ENCODE measurements around the gene SDSL. TPM values are rescaled to one million over a fixed set of nuclear protein-coding genes. Genes with fewer than 3 reads are reported as not detected.

SDSL gene
- total RNA-seq, 1 donor from 2014 or later, result 14.5 TPM

DNA sequence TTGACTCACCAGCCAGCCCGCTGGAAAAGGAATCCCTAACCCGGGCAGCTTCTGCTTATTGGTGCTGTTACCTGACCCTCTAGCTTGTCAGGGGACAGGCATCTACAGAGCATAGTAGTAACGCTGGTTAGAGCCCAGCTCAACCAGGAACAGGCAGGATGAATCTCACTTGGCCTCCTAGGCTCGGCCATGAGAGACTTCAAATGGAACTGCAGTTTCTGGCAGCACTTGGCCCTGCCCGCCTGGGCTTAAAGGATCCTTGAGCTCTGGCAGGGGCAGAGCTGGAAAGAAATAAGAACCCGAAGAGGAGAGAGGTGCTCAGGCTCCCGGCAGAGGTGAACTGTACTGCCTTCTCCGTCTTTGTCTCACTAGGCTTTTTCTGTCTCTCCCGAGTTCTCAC lies 51.8 kb downstream of the SDSL start:
- DNase-seq (ENCODE audit: low read depth), result no peak
- TF ChIP-seq, protein P1, sequence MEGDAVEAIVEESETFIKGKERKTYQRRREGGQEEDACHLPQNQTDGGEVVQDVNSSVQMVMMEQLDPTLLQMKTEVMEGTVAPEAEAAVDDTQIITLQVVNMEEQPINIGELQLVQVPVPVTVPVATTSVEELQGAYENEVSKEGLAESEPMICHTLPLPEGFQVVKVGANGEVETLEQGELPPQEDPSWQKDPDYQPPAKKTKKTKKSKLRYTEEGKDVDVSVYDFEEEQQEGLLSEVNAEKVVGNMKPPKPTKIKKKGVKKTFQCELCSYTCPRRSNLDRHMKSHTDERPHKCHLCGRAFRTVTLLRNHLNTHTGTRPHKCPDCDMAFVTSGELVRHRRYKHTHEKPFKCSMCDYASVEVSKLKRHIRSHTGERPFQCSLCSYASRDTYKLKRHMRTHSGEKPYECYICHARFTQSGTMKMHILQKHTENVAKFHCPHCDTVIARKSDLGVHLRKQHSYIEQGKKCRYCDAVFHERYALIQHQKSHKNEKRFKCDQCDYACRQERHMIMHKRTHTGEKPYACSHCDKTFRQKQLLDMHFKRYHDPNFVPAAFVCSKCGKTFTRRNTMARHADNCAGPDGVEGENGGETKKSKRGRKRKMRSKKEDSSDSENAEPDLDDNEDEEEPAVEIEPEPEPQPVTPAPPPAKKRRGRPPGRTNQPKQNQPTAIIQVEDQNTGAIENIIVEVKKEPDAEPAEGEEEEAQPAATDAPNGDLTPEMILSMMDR (IDR thresholded peaks at IDR 0.05; ENCODE audit: insufficient read depth, low read length, poor library complexity, severe bottlenecking), result no peak
- no peak overlapping the region for H3K4me3 ChIP-seq (ENCODE audit: low read depth, low read length)
- peaks cover 96% of the 10 kb centered on the region for H3K27me3 ChIP-seq (ENCODE audit: control insufficient read depth, insufficient read depth, low read length)
- no peaks in the 10 kb centered on the region for H3K36me3 ChIP-seq (ENCODE audit: control insufficient read depth, insufficient read depth, low read length)

DNA sequence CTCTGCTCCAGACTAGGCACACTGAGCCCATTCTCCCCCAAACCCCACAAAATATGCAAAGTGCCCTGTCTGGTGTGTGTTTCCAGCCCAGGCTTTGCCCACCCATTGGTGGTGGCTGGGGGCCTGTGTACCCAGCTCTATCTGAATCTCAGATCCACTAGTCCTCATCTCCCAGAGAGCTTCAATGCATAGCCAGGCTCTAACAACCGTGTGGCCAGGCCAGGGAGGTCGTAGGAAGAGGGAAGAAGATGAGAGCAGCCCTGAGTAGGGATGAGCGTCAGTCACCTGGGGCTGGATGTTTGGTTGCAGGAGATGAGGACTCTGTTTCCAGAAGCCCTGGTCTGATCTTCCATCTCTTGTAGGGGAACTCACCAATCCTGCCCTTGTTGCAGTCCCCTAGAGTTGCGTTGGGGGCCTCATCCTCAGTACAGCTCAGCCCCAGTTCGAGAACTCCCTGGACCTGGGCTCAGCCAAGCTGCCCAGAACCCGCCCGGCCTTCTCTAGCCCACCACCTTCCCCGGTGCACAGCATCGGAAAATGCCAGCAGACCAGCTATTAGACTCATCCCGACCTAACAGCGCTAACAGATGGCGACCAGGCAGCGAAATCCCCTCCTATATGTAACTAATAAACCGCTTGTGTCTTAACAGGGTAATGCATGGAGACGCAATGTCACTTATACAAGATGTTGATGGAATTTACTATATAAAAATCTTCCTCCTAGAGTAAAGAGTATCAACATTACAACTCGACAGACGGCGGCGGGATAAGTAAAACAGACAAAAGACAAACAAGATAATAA lies 52.7 kb downstream of the SDSL start:
- TF ChIP-seq, protein P1 (IDR thresholded peaks at IDR 0.05; ENCODE audit: insufficient read depth, low read length, poor library complexity, severe bottlenecking), result no peak
- Histone ChIP-seq H3K27me3 (ENCODE audit: control insufficient read depth, insufficient read depth, low read length) (peaks cover 96% of the 10 kb centered on the region), H3K36me3 (ENCODE audit: control insufficient read depth, insufficient read depth, low read length) (no peaks in the 10 kb centered on the region), H3K4me3 (ENCODE audit: low read depth, low read length) (no peak overlapping the region)
- no peak for DNase-seq (ENCODE audit: low read depth)

DNA sequence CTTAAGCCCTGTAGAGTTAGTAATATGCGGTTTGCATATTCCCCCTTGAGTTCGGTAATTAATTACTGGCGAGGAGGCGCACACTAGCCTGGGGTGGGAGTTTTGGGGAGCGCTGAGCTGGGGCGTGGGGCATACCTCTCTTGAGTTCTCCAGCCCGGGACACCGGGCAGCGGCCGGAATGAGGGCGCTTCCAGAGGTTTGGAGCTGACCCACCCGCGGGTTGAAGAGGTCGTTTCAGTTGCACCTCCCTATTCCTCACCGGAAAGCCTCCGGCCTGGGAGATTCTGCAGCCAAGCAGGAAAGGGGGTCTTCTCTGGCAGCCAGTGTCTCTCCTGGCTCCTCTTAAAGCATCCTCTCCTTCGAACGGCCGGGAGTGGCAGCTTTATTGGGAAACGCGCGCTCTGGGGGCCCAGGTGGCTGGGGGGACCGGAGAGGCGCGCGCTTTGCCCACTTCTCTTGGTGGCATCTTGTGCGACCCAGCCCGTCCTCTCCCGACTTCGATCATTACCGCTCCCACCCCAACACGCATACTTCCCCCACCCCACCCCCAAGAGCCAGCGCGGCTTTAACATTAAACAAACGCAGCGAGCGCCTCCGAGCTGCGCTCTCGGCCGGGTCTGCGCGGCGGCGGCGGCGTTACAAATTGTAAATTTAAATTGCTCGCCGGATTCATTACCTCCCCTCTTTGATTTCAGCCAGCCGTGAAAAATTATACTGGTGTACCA lies 53.4 kb downstream of the SDSL start:
- no peak for DNase-seq (ENCODE audit: low read depth)
- peaks cover 92% of the 10 kb centered on the region for H3K27me3 ChIP-seq (ENCODE audit: control insufficient read depth, insufficient read depth, low read length)
- no peak overlapping the region for H3K4me3 ChIP-seq (ENCODE audit: low read depth, low read length)
- H3K36me3 ChIP-seq (ENCODE audit: control insufficient read depth, insufficient read depth, low read length), result no peaks in the 10 kb centered on the region
- TF ChIP-seq, protein P1 (IDR thresholded peaks at IDR 0.05; ENCODE audit: insufficient read depth, low read length, poor library complexity, severe bottlenecking), result no peak

DNA sequence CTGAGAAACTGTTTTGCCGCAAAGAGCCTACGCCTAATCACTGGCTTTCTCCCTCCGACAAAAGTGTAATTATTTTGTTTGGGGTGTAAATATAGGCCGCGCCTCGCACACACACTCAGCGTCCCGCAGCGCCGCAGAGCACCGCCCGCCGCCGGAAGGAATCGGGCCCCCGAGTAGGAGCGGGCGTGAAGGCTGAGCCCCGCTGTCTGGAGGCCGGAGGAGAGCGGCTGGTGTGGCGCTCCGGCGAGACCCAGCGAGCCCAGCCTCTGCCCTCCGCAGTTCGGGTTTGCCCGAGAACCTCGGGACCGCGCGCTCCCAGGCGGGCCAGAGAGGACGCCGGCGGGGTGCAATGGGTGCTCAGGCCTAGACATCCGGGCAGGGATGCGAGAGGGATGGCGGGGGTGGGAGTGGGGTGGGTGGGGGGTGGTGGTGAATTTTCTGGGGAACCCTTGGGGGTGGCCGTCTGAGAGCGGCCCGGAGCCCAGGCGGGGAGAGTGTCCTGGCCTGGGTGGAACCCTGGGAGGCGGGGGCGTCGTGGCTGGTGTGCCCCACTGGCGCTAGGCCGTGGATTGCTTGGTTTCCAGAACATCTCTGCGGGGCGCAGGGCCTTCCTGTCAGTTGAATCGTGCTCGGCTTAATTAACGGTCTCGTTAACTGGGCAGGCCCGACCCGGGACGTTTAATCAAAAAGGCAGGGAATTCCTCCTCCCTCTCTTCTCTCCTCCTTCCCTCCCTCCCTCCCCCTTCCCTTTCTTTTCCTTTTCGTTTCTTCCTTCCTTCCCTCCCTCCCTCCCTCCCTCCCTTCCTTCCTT lies 54.2 kb downstream of the SDSL start:
- no peak overlapping the region for H3K4me3 ChIP-seq (ENCODE audit: low read depth, low read length)
- TF ChIP-seq, protein P1 (IDR thresholded peaks at IDR 0.05; ENCODE audit: insufficient read depth, low read length, poor library complexity, severe bottlenecking), result no peak
- DNase-seq (ENCODE audit: low read depth), result no peak
- peaks cover 91% of the 10 kb centered on the region for H3K27me3 ChIP-seq (ENCODE audit: control insufficient read depth, insufficient read depth, low read length)
- no peaks in the 10 kb centered on the region for H3K36me3 ChIP-seq (ENCODE audit: control insufficient read depth, insufficient read depth, low read length)

DNA sequence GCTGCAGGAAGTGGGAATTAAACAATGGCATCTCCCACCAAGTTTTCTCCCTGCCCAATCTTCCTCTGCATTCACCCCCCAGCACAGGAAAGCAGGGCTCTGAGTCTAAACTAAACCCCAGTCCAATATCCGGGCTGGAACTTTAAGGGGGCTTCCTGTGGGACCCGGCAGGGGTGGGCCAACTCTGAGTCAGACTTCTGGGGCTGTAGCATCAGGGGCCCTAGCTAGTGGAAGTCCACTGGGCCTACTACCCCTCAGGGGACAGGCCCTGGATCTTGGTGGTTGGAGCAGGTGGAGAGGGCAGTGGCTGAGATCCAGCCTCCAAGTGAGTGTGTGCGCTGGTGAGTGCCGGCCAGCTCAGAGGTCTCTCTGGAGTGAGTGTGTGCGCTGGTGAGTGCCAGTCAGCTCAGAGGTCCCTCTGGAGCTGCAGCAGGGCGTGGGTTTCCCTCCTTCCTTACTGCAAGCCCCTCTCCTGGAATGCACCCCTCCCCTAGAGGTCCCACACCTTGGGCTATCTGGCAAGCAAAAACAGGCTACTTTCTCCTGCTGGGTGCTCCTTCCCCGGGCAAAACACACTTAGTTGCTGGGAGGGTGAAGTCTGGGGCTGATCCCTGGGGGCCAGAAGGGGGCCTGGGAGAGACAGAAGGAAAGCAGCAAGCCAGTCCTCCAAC lies 55.1 kb downstream of the SDSL start:
- Histone ChIP-seq H3K4me3 (ENCODE audit: low read depth, low read length) (no peak overlapping the region), H3K36me3 (ENCODE audit: control insufficient read depth, insufficient read depth, low read length) (no peaks in the 10 kb centered on the region), H3K27me3 (ENCODE audit: control insufficient read depth, insufficient read depth, low read length) (peaks cover 82% of the 10 kb centered on the region)
- TF ChIP-seq, protein P1 (IDR thresholded peaks at IDR 0.05; ENCODE audit: insufficient read depth, low read length, poor library complexity, severe bottlenecking), result no peak
- DNase-seq (ENCODE audit: low read depth), result no peak

All from kidney epithelial cell (primary cell).